Activated CD8-positive, alpha-beta T cell treated with anti-CD3 and anti-CD28 coated beads for 36 hours (primary cell): ENCODE results near the gene RPL38. TPM values are rescaled to one million over a fixed set of nuclear protein-coding genes. Genes with fewer than 3 reads are reported as not detected.
A peak's percentile ranks its signal among the peaks of the same experiment; 100 is the strongest.

Experiments
- ATAC-seq: fragments of 200-7000 bp; cut with Tn5 transposase; one replicate; pipeline ENCODE4 v1.10.0; 2021; ENCODE audit warnings: mild to moderate bottlenecking, moderate library complexity
- CTCF ChIA-PET: fragments of 350-600 bp; sonication (Branson Sonifier 250); formaldehyde crosslinking; loops from one replicate; lab custom pipeline; 2021; ENCODE audit warnings: antibody characterized with exemption; lab: Charles Lee
- POLR2A ChIA-PET: fragments of 350-600 bp; sonication (Branson Sonifier 250); formaldehyde crosslinking; loops from one replicate; lab custom pipeline; 2021; ENCODE audit warnings: antibody characterized with exemption; lab: Charles Lee
- DNase-seq: peaks from one replicate; pipeline ENCODE4 v3.0.0-alpha.2; 2020
- H3K27ac Mint-ChIP-seq: one replicate; pipeline ENCODE4 v1.8.0; 2021; ENCODE audit warnings: mild to moderate bottlenecking, mixed read lengths
- H3K27me3 Mint-ChIP-seq: one replicate; pipeline ENCODE4 v1.8.0; 2021; ENCODE audit warnings: mixed read lengths
- H3K36me3 Mint-ChIP-seq: one replicate; pipeline ENCODE4 v1.8.0; 2021; ENCODE audit warnings: low read depth, mixed read lengths
- H3K4me1 Mint-ChIP-seq: one replicate; pipeline ENCODE4 v1.8.0; 2021; ENCODE audit warnings: low read depth, mixed read lengths
- H3K4me3 Mint-ChIP-seq: one replicate; pipeline ENCODE4 v1.8.0; 2021; ENCODE audit warnings: mild to moderate bottlenecking, moderate library complexity, mixed read lengths
- H3K9me3 Mint-ChIP-seq: one replicate; pipeline ENCODE4 v1.8.0; 2021; ENCODE audit warnings: mixed read lengths
- intact Hi-C: fragments of 100-400 bp; cut with micrococcal nuclease; formaldehyde crosslinking; loops from one replicate; pipeline ENCODE4 v1.10.0; 2022
- total RNA-seq, 2 experiments: library from RNA; stranded (reverse); gene quantifications; one replicate each; pipeline ENCODE4 v1.2.3, GENCODE V29; 2021
- TF ChIP-seq, protein P1 (sequence below): fragments of 200-600 bp; IDR thresholded peaks from one replicate; pipeline ENCODE4 v1.8.0; 2022; ENCODE audit warnings: antibody characterized with exemption, mild to moderate bottlenecking

RPL38 gene
- total RNA-seq, 2 experiments from 2014 or later: 1,500 to 1,574 TPM

- POLR2A ChIA-PET: interaction anchor here (0.5 to 3.0 kb wide), 8 partner anchors 8 to 485 kb away, joined by 3 to 13 read pairs (median 3); partner anchors contain the start of gene TTYH2
- no peak for ATAC-seq
- intact Hi-C loops: no loop called here
- H3K27ac Mint-ChIP-seq: peak overlapping the region; percentile 100
- peaks cover 51% of the 10 kb centered on the region for H3K36me3 Mint-ChIP-seq
- H3K4me1 Mint-ChIP-seq: peaks cover 43% of the 10 kb centered on the region
- H3K27me3 Mint-ChIP-seq: peaks cover 13% of the 10 kb centered on the region
- peak overlapping the region; percentile 100 for H3K4me3 Mint-ChIP-seq
- H3K9me3 Mint-ChIP-seq: no peaks in the 10 kb centered on the region
- TF ChIP-seq, protein P1, sequence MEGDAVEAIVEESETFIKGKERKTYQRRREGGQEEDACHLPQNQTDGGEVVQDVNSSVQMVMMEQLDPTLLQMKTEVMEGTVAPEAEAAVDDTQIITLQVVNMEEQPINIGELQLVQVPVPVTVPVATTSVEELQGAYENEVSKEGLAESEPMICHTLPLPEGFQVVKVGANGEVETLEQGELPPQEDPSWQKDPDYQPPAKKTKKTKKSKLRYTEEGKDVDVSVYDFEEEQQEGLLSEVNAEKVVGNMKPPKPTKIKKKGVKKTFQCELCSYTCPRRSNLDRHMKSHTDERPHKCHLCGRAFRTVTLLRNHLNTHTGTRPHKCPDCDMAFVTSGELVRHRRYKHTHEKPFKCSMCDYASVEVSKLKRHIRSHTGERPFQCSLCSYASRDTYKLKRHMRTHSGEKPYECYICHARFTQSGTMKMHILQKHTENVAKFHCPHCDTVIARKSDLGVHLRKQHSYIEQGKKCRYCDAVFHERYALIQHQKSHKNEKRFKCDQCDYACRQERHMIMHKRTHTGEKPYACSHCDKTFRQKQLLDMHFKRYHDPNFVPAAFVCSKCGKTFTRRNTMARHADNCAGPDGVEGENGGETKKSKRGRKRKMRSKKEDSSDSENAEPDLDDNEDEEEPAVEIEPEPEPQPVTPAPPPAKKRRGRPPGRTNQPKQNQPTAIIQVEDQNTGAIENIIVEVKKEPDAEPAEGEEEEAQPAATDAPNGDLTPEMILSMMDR: no peak
- DNase-seq: no peak
- CTCF ChIA-PET: interaction anchor here (0.9 to 1.5 kb wide), 3 partner anchors 11 to 94 kb away, joined by 3 to 10 read pairs (median 3); no protein-coding TSS in a partner anchor
Measured at GRCh38 chr17:74204474-74204873, 996 bp downstream of the RPL38 start.

GRCh38 chr17:74205274-74205673, 1.8 kb downstream of the RPL38 start:
- DNase-seq (no peak), ATAC-seq (no peak)
- peak overlapping the region; percentile 100 for H3K27ac Mint-ChIP-seq
- H3K9me3 Mint-ChIP-seq: no peaks in the 10 kb centered on the region
- peaks cover 10% of the 10 kb centered on the region for H3K27me3 Mint-ChIP-seq
- ChIA-PET POLR2A (interaction anchor here (0.5 to 3.0 kb wide), 6 partner anchors 8 to 308 kb away, joined by 3 to 13 read pairs (median 4); partner anchors contain the start of gene TTYH2), CTCF (no interaction called here)
- TF ChIP-seq, protein P1: no peak
- peaks cover 58% of the 10 kb centered on the region for H3K36me3 Mint-ChIP-seq
- H3K4me1 Mint-ChIP-seq: peaks cover 44% of the 10 kb centered on the region
- peak overlapping the region; percentile 100 for H3K4me3 Mint-ChIP-seq
- intact Hi-C loops: no loop called here

- H3K27me3 Mint-ChIP-seq: peaks cover 3% of the 10 kb centered on the region
- H3K4me1 Mint-ChIP-seq: peaks cover 50% of the 10 kb centered on the region
- peak overlapping the region; percentile 100 for H3K4me3 Mint-ChIP-seq
- H3K27ac Mint-ChIP-seq: peak overlapping the region; percentile 100
- ChIA-PET POLR2A (interaction anchor here (3.0 kb wide), 1 partner anchor 9 kb away, joined by 13 read pairs; no protein-coding TSS in a partner anchor), CTCF (no interaction called here)
- TF ChIP-seq, protein P1: no peak
- no peak for ATAC-seq
- intact Hi-C loops: no loop called here
- H3K36me3 Mint-ChIP-seq: peaks cover 64% of the 10 kb centered on the region
- DNase-seq: no peak
- no peaks in the 10 kb centered on the region for H3K9me3 Mint-ChIP-seq
Measured at GRCh38 chr17:74206332-74206818, 2.9 kb downstream of the RPL38 start.

DNA sequence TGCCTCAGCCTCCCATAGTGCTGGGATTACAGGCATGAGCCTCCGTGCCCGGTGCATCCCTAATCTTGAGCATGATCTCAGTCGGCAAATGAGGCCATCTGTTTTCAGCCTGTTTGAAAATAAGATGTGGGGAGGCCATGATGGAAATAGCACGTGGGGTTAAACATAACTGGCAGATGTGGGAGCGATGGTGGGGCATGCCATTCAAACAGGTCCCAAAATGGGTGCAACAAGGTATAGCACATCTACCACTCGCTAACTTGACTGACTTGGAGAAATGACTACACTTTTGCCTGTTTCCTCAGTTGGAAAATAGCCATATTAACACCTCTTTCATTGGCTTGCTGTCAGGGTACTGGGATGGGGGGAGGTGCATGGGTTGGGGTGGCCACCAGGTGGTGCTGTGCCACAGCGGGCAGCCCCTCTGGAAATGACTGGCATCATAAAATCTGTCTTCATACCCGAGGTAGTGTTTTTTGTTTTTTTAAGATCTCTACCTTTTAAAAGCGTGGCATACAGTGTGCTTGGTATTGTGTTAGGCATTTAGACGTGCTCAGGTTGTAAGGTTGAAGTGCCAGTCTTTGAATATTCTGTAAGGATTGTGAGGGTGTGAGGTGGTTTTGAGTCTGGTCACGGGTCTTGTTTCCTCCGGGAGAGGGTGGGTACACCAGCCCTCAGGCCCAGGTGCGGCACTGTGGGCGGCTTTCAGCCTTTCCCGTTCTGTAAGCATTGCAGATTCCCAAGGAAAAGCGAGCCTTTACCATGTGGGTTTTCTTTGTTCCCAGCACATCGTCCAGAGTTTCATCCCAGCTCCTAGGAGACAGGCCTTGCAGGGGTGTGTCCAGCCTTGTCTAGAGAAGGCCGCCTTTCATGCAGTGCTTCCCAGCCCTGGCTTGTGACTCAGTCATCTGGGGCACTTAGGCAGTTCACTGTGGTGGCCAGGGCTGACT, 7.0 kb downstream of the RPL38 start:
- TF ChIP-seq, protein P1: peak; percentile 92
- peaks cover 47% of the 10 kb centered on the region for H3K36me3 Mint-ChIP-seq
- peak overlapping the region; percentile 83 for H3K27ac Mint-ChIP-seq
- POLR2A ChIA-PET: interaction anchor here (1.3 kb wide), 1 partner anchor 10 kb away, joined by 6 read pairs; no protein-coding TSS in a partner anchor
- H3K4me3 Mint-ChIP-seq: peak overlapping the region; percentile 32
- intact Hi-C loops: loop anchor here (5.0 to 10.0 kb wide), 2 partner anchors 72 to 144 kb away; no protein-coding TSS in a partner anchor
- no peaks in the 10 kb centered on the region for H3K27me3 Mint-ChIP-seq
- peak; percentile 62 for ATAC-seq
- H3K4me1 Mint-ChIP-seq: peaks cover 70% of the 10 kb centered on the region
- DNase-seq: peak; percentile 86
- no peaks in the 10 kb centered on the region for H3K9me3 Mint-ChIP-seq
- CTCF ChIA-PET: interaction anchor here (0.7 to 1.5 kb wide), 5 partner anchors 10 to 150 kb away, joined by 3 to 5 read pairs (median 3); no protein-coding TSS in a partner anchor
